Measurements from ENCODE around the gene TRAPPC6A.

Gene TRAPPC6A

DNA sequence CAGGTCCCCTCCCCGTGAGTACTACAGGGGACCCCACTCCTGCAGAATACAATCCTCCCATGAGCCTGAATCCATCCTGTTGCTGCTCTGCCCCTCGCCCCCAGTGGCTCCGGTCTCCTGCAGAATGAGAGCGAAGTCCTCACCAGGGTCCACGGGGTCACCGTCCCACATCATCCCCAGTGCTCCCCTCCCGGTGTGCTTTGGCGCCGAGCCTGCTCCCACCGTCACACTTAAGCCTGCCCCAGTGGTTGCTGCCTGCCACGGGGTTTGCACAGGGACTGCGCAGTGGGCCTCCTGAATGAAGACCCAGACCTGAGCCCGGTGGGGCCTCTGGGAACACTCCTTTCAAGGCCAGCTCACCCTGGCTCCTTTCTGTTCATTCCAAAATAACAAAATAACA, 47.8 kb downstream of the TRAPPC6A start:
- H3K36me3 ChIP-seq (ENCODE audit: insufficient read depth, low read length), result peaks cover 4% of the 10 kb centered on the region; the same call in 1 of the 2 replicates
- 0 out of 2 replicates have a peak, but pooled peaks cover 4% of the 10 kb centered on the region for H3K79me2 ChIP-seq (ENCODE audit: insufficient read depth, low read length)
- no peaks in the 10 kb centered on the region for H4K20me1 ChIP-seq (ENCODE audit: insufficient read depth, low read length)
- peaks cover 33% of the 10 kb centered on the region for H3K4me1 ChIP-seq (ENCODE audit: insufficient read depth, low read length, severe bottlenecking)
- no peak overlapping the region for H2AFZ ChIP-seq (ENCODE audit: low read length)
- H3K27me3 ChIP-seq (ENCODE audit: insufficient read depth, low read length), result no peaks in the 10 kb centered on the region
- no peak overlapping the region for H3K9ac ChIP-seq (ENCODE audit: low read length)
- peak overlapping the region; percentile 47 for H3K27ac ChIP-seq (ENCODE audit: low read depth, low read length, poor library complexity, severe bottlenecking)
- TF ChIP-seq, protein P1, sequence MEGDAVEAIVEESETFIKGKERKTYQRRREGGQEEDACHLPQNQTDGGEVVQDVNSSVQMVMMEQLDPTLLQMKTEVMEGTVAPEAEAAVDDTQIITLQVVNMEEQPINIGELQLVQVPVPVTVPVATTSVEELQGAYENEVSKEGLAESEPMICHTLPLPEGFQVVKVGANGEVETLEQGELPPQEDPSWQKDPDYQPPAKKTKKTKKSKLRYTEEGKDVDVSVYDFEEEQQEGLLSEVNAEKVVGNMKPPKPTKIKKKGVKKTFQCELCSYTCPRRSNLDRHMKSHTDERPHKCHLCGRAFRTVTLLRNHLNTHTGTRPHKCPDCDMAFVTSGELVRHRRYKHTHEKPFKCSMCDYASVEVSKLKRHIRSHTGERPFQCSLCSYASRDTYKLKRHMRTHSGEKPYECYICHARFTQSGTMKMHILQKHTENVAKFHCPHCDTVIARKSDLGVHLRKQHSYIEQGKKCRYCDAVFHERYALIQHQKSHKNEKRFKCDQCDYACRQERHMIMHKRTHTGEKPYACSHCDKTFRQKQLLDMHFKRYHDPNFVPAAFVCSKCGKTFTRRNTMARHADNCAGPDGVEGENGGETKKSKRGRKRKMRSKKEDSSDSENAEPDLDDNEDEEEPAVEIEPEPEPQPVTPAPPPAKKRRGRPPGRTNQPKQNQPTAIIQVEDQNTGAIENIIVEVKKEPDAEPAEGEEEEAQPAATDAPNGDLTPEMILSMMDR (IDR thresholded peaks at IDR 0.05; ENCODE audit: low read length), result no peak
- TF ChIP-seq EZH2 (IDR thresholded peaks at IDR 0.05; ENCODE audit: borderline replicate concordance, low read length), result no peak
- H3F3A ChIP-seq (ENCODE audit: insufficient read depth, low read length), result no peaks in the 10 kb centered on the region
- H3K9me3 ChIP-seq (ENCODE audit: low read length), result no peaks in the 10 kb centered on the region
- no peak overlapping the region for H3K4me3 ChIP-seq (ENCODE audit: low read depth, low read length, poor library complexity, severe bottlenecking)
- no peaks in the 10 kb centered on the region for H3K9me2 ChIP-seq (ENCODE audit: low read depth, low read length)
- H3K4me2 ChIP-seq (ENCODE audit: low read length), result no peak overlapping the region

DNA sequence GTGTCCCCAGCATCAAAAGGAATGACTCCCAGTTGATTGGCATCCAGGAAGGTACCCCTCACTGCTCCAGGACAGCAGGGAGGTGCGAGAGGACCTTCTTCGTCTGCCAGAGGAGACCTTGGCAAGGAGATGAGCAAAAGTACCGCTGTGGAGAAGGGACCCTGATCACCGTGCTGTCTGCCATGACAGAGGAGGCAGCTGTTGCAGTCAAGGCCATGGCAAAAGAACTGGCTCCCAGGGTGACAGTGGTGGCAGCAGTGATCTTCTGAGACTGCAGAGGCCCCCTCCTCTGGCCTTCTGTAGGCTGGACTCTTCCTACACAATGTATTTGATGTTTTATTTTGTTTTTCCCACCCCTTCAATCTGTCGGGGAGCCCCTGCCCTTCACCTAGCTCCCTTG, 49.2 kb downstream of the TRAPPC6A start:
- TF ChIP-seq EZH2 (IDR thresholded peaks at IDR 0.05; ENCODE audit: borderline replicate concordance, low read length), result no peak
- TF ChIP-seq, protein P1 (IDR thresholded peaks at IDR 0.05; ENCODE audit: low read length), result no peak
- Histone ChIP-seq H3F3A (ENCODE audit: insufficient read depth, low read length) (no peaks in the 10 kb centered on the region), H3K4me3 (ENCODE audit: low read depth, low read length, poor library complexity, severe bottlenecking) (no peak overlapping the region), H4K20me1 (ENCODE audit: insufficient read depth, low read length) (no peaks in the 10 kb centered on the region), H2AFZ (ENCODE audit: low read length) (no peak overlapping the region), H3K9ac (ENCODE audit: low read length) (no peak overlapping the region), H3K27ac (ENCODE audit: low read depth, low read length, poor library complexity, severe bottlenecking) (no peak overlapping the region), H3K4me1 (ENCODE audit: insufficient read depth, low read length, severe bottlenecking) (peaks cover 18% of the 10 kb centered on the region), H3K27me3 (ENCODE audit: insufficient read depth, low read length) (no peaks in the 10 kb centered on the region), H3K79me2 (ENCODE audit: insufficient read depth, low read length) (0 out of 2 replicates have a peak, but pooled peaks cover 4% of the 10 kb centered on the region), H3K4me2 (ENCODE audit: low read length) (no peak overlapping the region), H3K36me3 (ENCODE audit: insufficient read depth, low read length) (peaks cover 4% of the 10 kb centered on the region; the same call in 1 of the 2 replicates), H3K9me2 (ENCODE audit: low read depth, low read length) (no peaks in the 10 kb centered on the region), H3K9me3 (ENCODE audit: low read length) (no peaks in the 10 kb centered on the region)

DNA sequence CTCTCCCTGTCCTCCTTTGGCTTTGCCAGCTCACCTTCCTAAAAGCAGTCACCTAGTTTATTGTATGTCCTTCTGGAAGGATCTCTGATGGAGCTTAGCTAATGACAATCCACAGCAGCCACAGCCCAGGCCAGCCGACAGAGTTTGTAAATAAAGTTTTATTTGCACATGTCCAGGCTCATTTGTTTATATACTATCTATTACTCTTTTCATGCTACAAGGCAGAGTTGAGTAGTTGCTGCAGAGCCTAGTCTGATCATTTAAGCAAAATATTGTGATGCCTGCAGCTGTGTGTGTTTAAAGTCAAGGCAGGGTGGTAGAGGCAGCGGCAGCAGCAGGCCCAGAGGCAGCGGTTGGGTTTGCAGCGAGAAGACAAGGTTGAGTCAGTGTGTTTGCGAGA, 49.9 kb downstream of the TRAPPC6A start:
- Histone ChIP-seq H3K4me2 (ENCODE audit: low read length) (no peak overlapping the region), H2AFZ (ENCODE audit: low read length) (no peak overlapping the region), H3K4me3 (ENCODE audit: low read depth, low read length, poor library complexity, severe bottlenecking) (no peak overlapping the region), H3F3A (ENCODE audit: insufficient read depth, low read length) (no peaks in the 10 kb centered on the region), H3K36me3 (ENCODE audit: insufficient read depth, low read length) (peaks cover 4% of the 10 kb centered on the region; the same call in 1 of the 2 replicates), H3K27me3 (ENCODE audit: insufficient read depth, low read length) (no peaks in the 10 kb centered on the region), H4K20me1 (ENCODE audit: insufficient read depth, low read length) (no peaks in the 10 kb centered on the region), H3K9me2 (ENCODE audit: low read depth, low read length) (no peaks in the 10 kb centered on the region), H3K9me3 (ENCODE audit: low read length) (no peaks in the 10 kb centered on the region), H3K27ac (ENCODE audit: low read depth, low read length, poor library complexity, severe bottlenecking) (peak overlapping the region; percentile 24), H3K4me1 (ENCODE audit: insufficient read depth, low read length, severe bottlenecking) (peaks cover 16% of the 10 kb centered on the region), H3K9ac (ENCODE audit: low read length) (no peak overlapping the region), H3K79me2 (ENCODE audit: insufficient read depth, low read length) (0 out of 2 replicates have a peak, but pooled peaks cover 4% of the 10 kb centered on the region)
- TF ChIP-seq, protein P1 (IDR thresholded peaks at IDR 0.05; ENCODE audit: low read length), result no peak
- TF ChIP-seq EZH2 (IDR thresholded peaks at IDR 0.05; ENCODE audit: borderline replicate concordance, low read length), result no peak

Data from OCI-LY1 (cell line).